Panc1 (cell line): ENCODE data around the gene DVL1.

Experiments
- CTCF ChIP-seq: fragments of 450-650 bp; IDR thresholded peaks from 2 replicates; pipeline ENCODE4 v1.5.1; 2017; ENCODE audit warnings: mild to moderate bottlenecking
- POLR2AphosphoS5 ChIP-seq: IDR thresholded peaks from 2 replicates; pipeline ENCODE4 v1.6.1; 2012; ENCODE audit warnings: mild to moderate bottlenecking, low read depth, low read length, moderate library complexity
- REST ChIP-seq, 2 experiments: IDR thresholded peaks; 2 replicates each; pipeline ENCODE4 v1.6.1; 2011 to 2012; ENCODE audit warnings: low read depth in 2 of 2, control low read depth in 1 of 2, low read length in 1 of 2, mild to moderate bottlenecking in 1 of 2, moderate library complexity in 1 of 2; ENCODE audit not compliant: insufficient read depth in 1 of 2
- SIN3A ChIP-seq: IDR thresholded peaks from 2 replicates; pipeline ENCODE4 v1.6.1; 2012; ENCODE audit warnings: low read depth, mild to moderate bottlenecking, low read length, moderate library complexity, borderline replicate concordance; ENCODE audit not compliant: insufficient read depth
- TCF7L2 ChIP-seq: IDR thresholded peaks from 2 replicates; pipeline ENCODE4 v1.6.1; 2011; ENCODE audit warnings: mild to moderate bottlenecking, low read depth, low read length, inconsistent platforms

GRCh38 chr1:1307261-1307922 lies 41.8 kb downstream of the DVL1 start:
- TF ChIP-seq REST (IDR thresholded peaks at IDR 0.05; ENCODE audit: insufficient read depth in 1 of 2, low read depth in 2 of 2, low read length in 1 of 2): no peak
- TF ChIP-seq CTCF: no peak
- TF ChIP-seq POLR2AphosphoS5: no peak
- TF ChIP-seq SIN3A: no peak
- TF ChIP-seq TCF7L2: no peak
